Measurements from ENCODE around the gene PLSCR3. TPM values are rescaled to one million over a fixed set of nuclear protein-coding genes. Genes with fewer than 3 reads are reported as not detected.

The PLSCR3 gene
- total and polyA plus RNA-seq, 7 donors = 13.9 to 20.5 (median 16.2) TPM

DNA sequence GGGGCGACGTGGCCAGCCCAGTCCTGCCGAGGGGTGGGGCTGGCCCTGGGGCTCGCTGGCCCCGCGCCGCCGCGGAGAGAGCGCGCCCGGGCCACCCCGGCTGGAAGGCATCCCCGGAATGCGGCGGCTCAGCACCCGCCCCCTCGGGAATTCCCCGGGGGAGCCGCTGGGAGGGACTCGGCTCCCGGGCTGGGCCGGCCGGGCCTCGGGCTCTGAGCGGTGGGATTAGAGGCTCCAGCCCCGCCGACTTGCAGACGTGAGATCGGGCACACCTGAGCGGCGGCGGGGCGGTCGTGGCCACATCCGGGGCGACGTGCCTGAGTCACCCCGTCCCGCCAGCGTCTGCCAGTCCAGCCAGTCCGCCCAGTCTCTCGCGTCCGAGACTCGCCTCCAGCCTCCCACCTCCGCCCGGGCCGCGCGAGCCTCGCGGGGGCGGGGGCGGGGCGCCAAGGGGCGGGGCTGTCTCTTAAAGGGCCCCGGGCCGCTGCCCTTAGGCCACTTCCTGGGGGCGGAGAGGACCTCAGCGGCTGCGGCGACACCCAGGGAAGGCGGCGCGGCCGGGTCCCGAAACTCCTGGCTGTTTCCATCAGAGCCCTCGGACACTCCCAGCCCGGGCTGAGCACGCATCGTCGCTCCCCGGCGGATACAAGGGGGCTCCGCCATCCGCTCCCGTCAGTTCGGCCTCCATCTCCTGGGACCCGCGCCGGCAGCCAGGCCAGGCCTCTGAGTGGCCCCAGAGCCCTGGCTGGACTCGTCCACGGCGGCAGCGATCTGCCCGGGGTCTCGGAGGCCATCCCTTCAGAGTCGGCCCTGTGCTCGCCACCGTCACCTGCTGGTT, 42.4 kb downstream of the PLSCR3 start, which contains the start of gene KCTD11:
TSS of gene KCTD11 (plus strand) at position 498 of the 838 bp plus-strand sequence.
- H3K4me3 ChIP-seq = peak within 1 kb of the TSS; percentile 98
- no peaks in the 10 kb centered on the region for H3K9me3 ChIP-seq
- no peaks in the 10 kb centered on the region for H3K36me3 ChIP-seq (ENCODE audit: insufficient read depth in 1 of 2, low read depth in 1 of 2)
- no peaks in the 10 kb centered on the region for H3K27me3 ChIP-seq (ENCODE audit: insufficient read depth in 3 of 3, low read length in 2 of 3)
- intact Hi-C loops (cut with DNase I) = loop anchor here (2.0 to 5.0 kb wide), 5 partner anchors 40 to 210 kb away; partner anchors contain the start of genes FGF11 (in 2 of the 2), PLSCR3 (in 1 of the 2), SENP3 (in 1 of the 2) and TMEM102 (in 1 of the 2)
- DNase-seq (peak; percentile 94 to 95), ATAC-seq (peak; percentile 75 to 80 (median 78))
- WGBS, 3 donors = 0 to 1% (median 1%) methylated on average over 57 to 91 of the region's 91 CpGs
- peak; percentile 65 for TF ChIP-seq CTCF (IDR thresholded peaks at IDR 0.05)
- H3K27ac ChIP-seq = peak within 1 kb of the TSS; percentile 100
- peaks cover 51% of the 10 kb centered on the region for H3K4me1 ChIP-seq

DNA sequence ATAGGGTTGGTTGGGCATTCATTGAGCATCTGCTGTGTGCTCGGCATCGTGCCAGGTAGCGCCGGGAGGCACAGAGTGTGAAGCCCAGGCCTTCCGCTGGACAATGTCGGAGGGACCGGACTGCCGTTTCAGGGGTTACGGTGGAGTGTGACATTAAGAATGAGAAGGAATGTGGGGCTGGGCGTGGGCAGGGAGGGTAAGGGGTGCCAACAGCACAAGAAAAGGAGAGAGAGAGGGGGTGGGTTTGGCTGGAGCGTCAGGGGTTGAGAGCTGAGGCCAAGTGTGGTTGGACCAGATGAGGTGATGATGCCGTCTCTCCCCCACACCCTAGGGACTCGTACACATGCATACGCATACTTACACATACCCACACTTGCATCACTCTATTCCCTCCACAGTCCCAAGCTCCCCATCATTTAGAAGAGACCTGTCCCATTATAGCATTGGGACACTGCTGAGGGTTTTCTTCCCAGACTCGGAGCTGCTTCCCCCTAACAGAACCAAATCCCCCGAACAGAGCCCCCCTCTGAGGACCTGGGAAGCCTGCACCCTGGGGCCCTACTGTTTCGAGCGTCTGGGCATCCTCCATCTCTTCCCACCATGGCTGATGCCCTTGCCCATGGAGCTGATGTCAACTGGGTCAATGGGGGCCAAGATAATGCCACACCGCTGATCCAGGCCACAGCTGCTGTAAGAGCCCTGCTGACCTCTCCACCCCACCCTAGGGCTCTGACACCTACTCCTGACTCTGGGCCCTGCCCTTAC, 45.7 kb downstream of the PLSCR3 start:
- intact Hi-C loops (cut with DNase I) = loop anchor here (5.0 to 10.0 kb wide), 3 partner anchors 66 to 84 kb away; partner anchors contain the start of genes CLDN7 (in 1 of the 2) and SLC2A4 (in 1 of the 2)
- H3K9me3 ChIP-seq = no peaks in the 10 kb centered on the region
- H3K27me3 ChIP-seq (ENCODE audit: insufficient read depth in 3 of 3, low read length in 2 of 3) = no peaks in the 10 kb centered on the region
- no peaks in the 10 kb centered on the region for H3K36me3 ChIP-seq (ENCODE audit: insufficient read depth in 1 of 2, low read depth in 1 of 2)
- peak in 1 of 2 donors; percentile 75 for DNase-seq
- H3K4me3 ChIP-seq = peak overlapping the region; percentile 98
- H3K27ac ChIP-seq = peak overlapping the region; percentile 100
- WGBS, 3 donors = 31 to 39% (median 37%) methylated on average over 19 of the region's 19 CpGs
- peaks cover 43% of the 10 kb centered on the region for H3K4me1 ChIP-seq
- no peak for TF ChIP-seq CTCF (IDR thresholded peaks at IDR 0.05)
- no peak for ATAC-seq

- WGBS, 3 donors = 44 to 58% (median 49%) methylated on average over 18 to 19 of the region's 19 CpGs
- Histone ChIP-seq H3K27ac (peak overlapping the region; percentile 100), H3K9me3 (no peaks in the 10 kb centered on the region), H3K4me3 (no peak overlapping the region), H3K36me3 (ENCODE audit: insufficient read depth in 1 of 2, low read depth in 1 of 2) (no peaks in the 10 kb centered on the region), H3K4me1 (peaks cover 35% of the 10 kb centered on the region), H3K27me3 (ENCODE audit: insufficient read depth in 3 of 3, low read length in 2 of 3) (peaks cover 0 to 3% (median 0%) of the 10 kb centered on the region in 3 donors)
- intact Hi-C loops (cut with DNase I) = loop anchor here (5.0 to 10.0 kb wide), 3 partner anchors 66 to 83 kb away; partner anchors contain the start of genes CLDN7 (in 1 of the 2) and SLC2A4 (in 1 of the 2)
- peak in 1 of 2 donors; percentile 70 for DNase-seq
- TF ChIP-seq CTCF (IDR thresholded peaks at IDR 0.05) = no peak
- no peak for ATAC-seq
Observed at GRCh38 chr17:7347630-7348477, 46.5 kb downstream of the PLSCR3 start.
